Motor neuron (in vitro differentiated cells): ENCODE results near the gene VPS29. TPM values are rescaled to one million over a fixed set of nuclear protein-coding genes. Genes with fewer than 3 reads are reported as not detected.
"Not testable (repeated sequence)": the region's sequence is repeated elsewhere in the genome, so short reads cannot be mapped to it uniquely, and the experiment has no call there.

ENCODE experiments used
- ATAC-seq, 8 experiments: fragments of 200-7000 bp; cut with Tn5 transposase; replicated peaks in 6 of 8; 2 replicates each; pipeline ENCODE4 v1.8.0; 2021; ENCODE audit warnings: mild to moderate bottlenecking in 8 of 8, moderate library complexity in 8 of 8
- H3K27ac ChIP-seq, 2 donors: fragments of 250-450 bp; sonication (Bioruptor Pico); 2 replicates each; pipeline ENCODE4 v1.9.0; 2021; ENCODE audit warnings: antibody characterized with exemption in 2 of 2, mild to moderate bottlenecking in 2 of 2, moderate library complexity in 1 of 2
- H3K4me1 ChIP-seq, 2 donors: fragments of 250-450 bp; sonication (Bioruptor Pico); replicated peaks in 1 of 2; 2 replicates each; pipeline ENCODE4 v1.6.1; 2021; ENCODE audit warnings: antibody characterized with exemption in 2 of 2, mild to moderate bottlenecking in 2 of 2, moderate library complexity in 1 of 2
- H3K4me3 ChIP-seq, 5 donors: fragments of 250-450 bp; sonication (Bioruptor Pico); 2 replicates each; pipeline ENCODE4 v1.9.0; 2021; ENCODE audit warnings: antibody characterized with exemption in 5 of 5, mild to moderate bottlenecking in 5 of 5, moderate library complexity in 4 of 5
- WGBS, 10 experiments: fragments of 450-650 bp; shearing (Covaris generic); methylation state at CpG; one replicate each; pipeline ENCODE4 v1.0.0; 2022; 5-methylcytosine and 5-hydroxymethylcytosine counted together
- in situ Hi-C, 9 experiments: fragments of 400-800 bp; cut with MboI; loops; one replicate each; pipeline ENCODE4 v1.15.0; 2021; ENCODE audit warnings: low sequenced_read_pairs in 9 of 9, low pct_unique_long_range_greater_than_20kb in 2 of 9; ENCODE audit not compliant: unreplicated experiment in 9 of 9
- total RNA-seq, 8 experiments: library from RNA; unstranded; fragments of 300-600 nt; gene quantifications; 2 replicates each; pipeline versions ENCODE4 v1.2.3 to v1.2.4, GENCODE V29; 2022

VPS29 gene
- total RNA-seq, 8 experiments from 2014 or later = 54.2 to 110 (median 83.7) TPM

DNA sequence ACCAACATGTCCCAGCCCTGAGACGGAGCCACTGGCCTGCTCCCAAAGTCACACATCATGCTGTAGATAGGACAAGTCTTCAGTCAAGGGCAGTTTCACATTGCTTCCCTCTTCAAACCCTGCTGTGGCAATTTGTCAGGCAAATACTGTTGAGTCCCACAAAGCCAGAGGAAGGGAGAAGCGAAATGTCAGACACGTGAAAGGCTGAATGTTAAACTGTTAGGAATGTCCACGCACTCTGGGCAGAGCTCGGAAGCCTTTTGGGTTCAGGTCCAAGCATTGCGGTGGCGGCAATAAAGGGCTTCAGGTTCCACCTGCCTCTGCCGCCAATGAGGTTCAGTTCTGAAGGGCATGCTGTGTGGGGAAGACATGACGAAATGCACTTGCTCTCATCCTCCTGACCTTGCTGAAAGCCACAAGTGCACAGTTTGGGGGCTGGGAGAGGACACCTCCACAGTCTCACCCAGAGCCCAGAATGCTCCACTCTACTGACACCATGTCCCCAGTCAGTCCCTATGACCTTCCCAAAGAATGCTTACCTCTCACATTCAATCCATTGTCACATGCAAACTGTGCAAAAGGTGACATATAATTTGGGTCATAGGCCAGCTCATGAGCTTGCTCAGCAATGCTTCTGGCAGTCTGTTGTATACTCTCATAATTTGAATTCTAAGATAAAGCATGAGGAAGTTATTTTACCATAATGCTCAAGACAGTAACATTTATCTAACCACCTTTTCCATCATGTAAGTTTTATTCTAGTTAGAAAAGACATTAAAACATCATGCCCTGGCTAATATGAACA is 35.9 kb upstream of the VPS29 start:
- Histone ChIP-seq H3K4me1 (no peaks in the 10 kb centered on the region), H3K4me3 (no peak overlapping the region), H3K27ac (no peak overlapping the region)
- no peak for ATAC-seq
- 75 to 100% (median 93%) methylated on average over 1 to 8 of the region's 9 CpGs; no CpG with 5 or more reads in 3 of the 10 experiments for WGBS, 10 experiments
- in situ Hi-C loops = no loop called here

GRCh38 chr12:110536834-110537604 is 35.1 kb upstream of the VPS29 start:
- no peak for ATAC-seq
- Histone ChIP-seq H3K4me1 (no peaks in the 10 kb centered on the region), H3K4me3 (no peak overlapping the region), H3K27ac (no peak overlapping the region)
- WGBS, 10 experiments = 71 to 94% (median 90%) methylated on average over 1 to 4 of the region's 4 CpGs; no CpG with 5 or more reads in 1 of the 10 experiments
- in situ Hi-C loops = no loop called here

- in situ Hi-C loops = no loop called here
- no peak for ATAC-seq
- 80 to 100% (median 97%) methylated on average over 1 to 6 of the region's 6 CpGs for WGBS, 10 experiments
Measured at GRCh38 chr12:110534811-110535210, 32.9 kb upstream of the VPS29 start.

DNA sequence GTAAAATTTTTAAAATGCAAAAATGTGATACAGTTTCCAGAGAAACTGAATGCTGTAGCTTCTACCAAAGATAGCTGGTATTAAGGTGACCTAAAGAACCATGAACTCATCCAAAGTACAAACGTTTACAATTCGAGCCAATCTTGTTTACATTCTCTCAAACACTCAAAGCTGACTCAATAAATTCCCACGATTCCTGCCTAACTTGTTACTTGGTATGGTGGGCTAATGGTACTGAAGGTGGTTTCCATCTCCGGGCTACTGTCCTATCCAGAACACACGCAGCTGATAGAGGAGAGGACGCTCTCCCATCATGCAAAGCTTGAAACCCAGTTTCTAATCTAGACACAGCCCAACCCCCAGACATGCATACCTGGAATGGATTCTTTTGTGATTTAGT is 31.7 kb upstream of the VPS29 start:
- in situ Hi-C loops = no loop called here
- H3K4me1 ChIP-seq = no peaks in the 10 kb centered on the region
- ATAC-seq = peak in 1 of 8 experiments; percentile 57
- H3K27ac ChIP-seq = no peak overlapping the region
- H3K4me3 ChIP-seq = no peak overlapping the region
- 50 to 87% (median 77%) methylated on average over 1 to 6 of the region's 6 CpGs for WGBS, 10 experiments

More at GRCh38 chr12:110534811-110535210, 32.9 kb upstream of the VPS29 start:
- Histone ChIP-seq H3K4me1 (no peaks in the 10 kb centered on the region), H3K4me3 (no peak overlapping the region), H3K27ac (no peak overlapping the region)

- no peaks in the 10 kb centered on the region for H3K4me1 ChIP-seq
- 80 to 100% (median 88%) methylated on average over 1 to 3 of the region's 3 CpGs; no CpG with 5 or more reads in 1 of the 10 experiments for WGBS, 10 experiments
- H3K27ac ChIP-seq = no peak overlapping the region
- H3K4me3 ChIP-seq = no peak overlapping the region
- no peak for ATAC-seq
- in situ Hi-C loops = no loop called here
Measured at GRCh38 chr12:110532644-110533043, 30.7 kb upstream of the VPS29 start.

- H3K27ac ChIP-seq = no peak overlapping the region
- in situ Hi-C loops = no loop called here
- peak in 3 of 8 experiments; percentile 29 to 92 (median 91) for ATAC-seq
Measured at GRCh38 chr12:110531741-110532333, 29.9 kb upstream of the VPS29 start.

DNA sequence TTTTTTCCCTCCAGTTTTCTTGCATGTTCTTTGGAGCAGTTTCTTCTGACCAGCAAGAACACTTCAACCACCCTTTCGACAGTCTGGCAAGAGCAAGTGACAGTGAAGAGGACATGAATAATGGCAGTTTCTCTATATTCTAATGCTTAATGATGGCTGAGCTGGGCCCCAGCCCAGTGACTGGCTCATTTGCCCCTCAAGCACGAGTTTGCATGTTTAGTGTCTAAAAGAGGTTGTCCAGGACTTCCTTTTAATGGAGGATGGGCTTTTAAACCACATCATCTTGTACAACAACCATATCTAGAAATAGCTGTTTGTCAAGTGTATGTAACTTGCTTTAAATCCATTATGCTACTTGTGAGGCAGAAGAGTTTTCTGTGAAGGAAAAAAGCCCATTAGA is 28.6 kb upstream of the VPS29 start:
- Histone ChIP-seq H3K4me1 (no peaks in the 10 kb centered on the region), H3K27ac (no peak overlapping the region), H3K4me3 (no peak overlapping the region)
- in situ Hi-C loops = no loop called here
- 62 to 100% (median 92%) methylated on average over 2 of the region's 2 CpGs; no CpG with 5 or more reads in 5 of the 10 experiments for WGBS, 10 experiments
- no peak for ATAC-seq

More at GRCh38 chr12:110531741-110532333, 29.9 kb upstream of the VPS29 start:
- WGBS, 10 experiments = 33 to 100% (median 99%) methylated on average over 1 to 2 of the region's 2 CpGs; no CpG with 5 or more reads in 2 of the 10 experiments
- Histone ChIP-seq H3K4me3 (no peak overlapping the region), H3K4me1 (no peaks in the 10 kb centered on the region)

DNA sequence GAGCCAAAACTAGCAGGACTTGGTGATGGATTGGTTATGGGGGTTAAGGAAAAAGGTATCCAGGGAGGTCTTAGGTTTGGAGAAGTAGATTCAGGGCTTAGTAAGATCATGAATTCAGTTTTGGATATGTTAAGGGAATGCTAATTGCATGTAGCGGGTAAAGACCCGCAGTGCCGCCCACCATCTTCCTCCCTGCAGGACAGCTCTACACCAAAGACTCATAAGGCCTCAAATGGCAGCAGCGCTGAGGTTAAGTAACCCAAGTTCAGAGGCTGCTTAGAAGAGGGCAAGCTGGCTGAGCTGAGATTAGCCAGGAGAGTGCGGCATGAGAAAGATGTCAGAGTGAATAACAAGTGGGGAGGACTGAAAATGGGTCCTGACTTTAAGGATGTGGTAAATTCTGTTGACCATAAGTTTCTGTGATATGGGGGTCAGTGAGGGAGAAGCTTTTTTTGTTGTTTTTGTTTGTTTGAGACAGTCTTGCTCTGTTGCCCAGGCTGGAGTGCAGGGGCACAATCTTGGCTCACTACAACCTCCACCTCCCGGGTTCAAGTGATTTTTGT is 26.4 kb upstream of the VPS29 start:
- Histone ChIP-seq H3K4me1 (no peaks in the 10 kb centered on the region), H3K4me3 (no peak overlapping the region), H3K27ac (no peak overlapping the region)
- WGBS, 10 experiments = 69 to 100% (median 78%) methylated on average over 2 to 5 of the region's 6 CpGs; no CpG with 5 or more reads in 5 of the 10 experiments
- in situ Hi-C loops = no loop called here
- peak in 1 of 8 experiments; percentile 36 for ATAC-seq

GRCh38 chr12:110520876-110521712 is 19.2 kb upstream of the VPS29 start:
- H3K4me3 ChIP-seq, H3K4me1 ChIP-seq, H3K27ac ChIP-seq, ATAC-seq: not testable (repeated sequence)
- WGBS, 10 experiments = 84 to 98% (median 94%) methylated on average over 3 to 7 of the region's 11 CpGs; no CpG with 5 or more reads in 3 of the 10 experiments
- in situ Hi-C loops = loop anchor here in 2 of 9 experiments (25.0 kb wide), 2 partner anchors 91 to 366 kb away; partner anchors contain the start of gene TCTN1 (in 1 of the 2)

DNA sequence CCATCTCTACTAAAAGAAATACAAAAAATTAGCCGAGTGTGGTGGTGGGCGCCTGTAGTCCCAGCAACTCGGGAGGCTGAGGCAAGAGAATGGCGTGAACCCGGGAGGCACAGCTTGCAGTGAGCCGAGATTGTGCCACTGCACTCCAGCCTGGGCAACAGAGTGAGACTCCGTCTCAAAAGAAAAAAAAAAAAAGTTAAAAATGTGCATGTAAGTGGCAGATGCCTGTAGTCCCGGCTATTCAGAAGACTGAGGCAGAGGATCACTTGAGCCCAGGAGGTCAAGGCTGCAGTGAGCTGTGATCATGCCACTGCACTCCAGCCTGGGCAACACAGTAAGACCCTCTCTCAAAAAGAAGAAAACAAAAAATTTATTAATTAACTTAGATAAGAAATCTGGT is 16.1 kb upstream of the VPS29 start:
- not testable (repeated sequence) for H3K4me3 ChIP-seq, ATAC-seq, H3K27ac ChIP-seq, H3K4me1 ChIP-seq
- in situ Hi-C loops = loop anchor here in 3 of 9 experiments (10.0 to 25.0 kb wide), 3 partner anchors 87 to 369 kb away; partner anchors contain the start of gene TCTN1 (in 1 of the 3)
- whole genome bisulfite sequencing, 10 experiments = 33 to 100% (median 87%) methylated on average over 1 to 7 of the region's 8 CpGs; no CpG with 5 or more reads in 3 of the 10 experiments

DNA sequence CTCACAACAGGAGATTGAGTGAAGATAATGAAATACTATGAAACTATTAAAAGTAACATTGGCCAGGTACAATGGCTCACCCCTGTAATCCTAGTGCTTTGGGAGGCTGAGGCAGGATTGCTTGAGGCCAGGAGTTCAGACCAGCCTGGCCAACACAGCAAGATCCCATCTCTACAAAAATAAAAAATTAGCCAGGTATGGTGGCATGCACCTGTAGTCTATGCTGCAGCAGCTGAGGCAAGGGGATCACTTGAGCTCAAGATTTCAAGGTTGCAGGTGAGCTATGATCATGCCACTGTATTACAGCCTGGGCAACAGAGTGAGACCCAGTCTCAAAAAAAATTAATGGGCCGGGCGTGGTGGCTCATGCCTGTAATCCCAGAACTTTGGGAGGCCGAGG is 15.1 kb upstream of the VPS29 start:
- 40 to 80% (median 66%) methylated on average over 1 to 3 of the region's 3 CpGs; no CpG with 5 or more reads in 6 of the 10 experiments for WGBS, 10 experiments
- ATAC-seq = no peak
- Histone ChIP-seq H3K4me3 (no peak overlapping the region), H3K27ac (no peak overlapping the region), H3K4me1 (no peaks in the 10 kb centered on the region)
- in situ Hi-C loops = loop anchor here in 3 of 9 experiments (10.0 to 25.0 kb wide), 3 partner anchors 88 to 370 kb away; partner anchors contain the start of gene TCTN1 (in 1 of the 3)

GRCh38 chr12:110514363-110514762 is 12.5 kb upstream of the VPS29 start:
- Histone ChIP-seq H3K4me1 (no peaks in the 10 kb centered on the region), H3K27ac (no peak overlapping the region), H3K4me3 (no peak overlapping the region)
- no peak for ATAC-seq
- WGBS, 10 experiments = 30 to 100% (median 74%) methylated on average over 1 of the region's 1 CpG
- in situ Hi-C loops = loop anchor here in 3 of 9 experiments (10.0 to 25.0 kb wide), 3 partner anchors 90 to 373 kb away; partner anchors contain the start of gene TCTN1 (in 1 of the 3)
